ENCODE data around the gene PDGFRB.

PDGFRB gene

DNA sequence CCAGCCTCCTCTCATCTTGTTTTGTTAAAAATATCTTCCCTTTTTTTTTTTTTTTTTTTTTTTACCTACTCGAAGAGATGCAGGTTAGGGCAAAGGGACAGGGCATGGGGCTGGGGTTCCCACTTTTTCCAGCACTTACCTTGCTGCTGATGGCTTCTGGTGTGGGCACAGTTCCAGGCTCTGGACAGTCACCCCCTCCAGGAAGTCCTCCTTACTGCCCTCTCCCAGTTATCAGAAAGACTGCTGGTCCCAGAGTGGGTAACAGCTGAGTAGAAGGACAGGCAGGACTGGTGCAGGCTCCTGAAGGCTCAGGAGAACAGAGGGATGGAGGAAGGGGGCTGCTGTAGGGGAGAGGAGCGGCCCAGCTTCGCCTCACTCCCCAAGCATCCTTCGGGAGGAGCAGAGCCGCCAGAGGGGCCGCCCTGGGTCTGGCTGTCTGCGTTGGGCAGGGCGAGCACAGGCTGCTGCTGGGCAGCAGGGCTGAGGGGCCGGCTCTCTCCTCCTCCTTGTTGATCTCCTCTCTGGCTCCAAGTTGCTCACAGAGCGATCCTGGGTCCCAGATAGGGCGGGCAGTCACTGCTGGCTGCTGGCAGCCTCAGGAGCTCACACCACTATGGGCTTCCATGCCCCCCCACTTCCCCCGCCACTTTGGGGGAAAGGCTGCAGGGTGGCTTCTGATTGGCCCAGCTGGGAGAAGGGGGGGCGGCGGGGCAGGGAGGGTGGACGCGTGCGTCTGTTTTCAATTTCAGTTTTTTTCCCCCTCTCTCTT is at the start of gene PDGFRB:
TSS of gene PDGFRB (minus strand) at position 588 of the 769 bp plus-strand sequence. CDS start 18,798 bp downstream, outside the sequence.
- Histone ChIP-seq H3K4me3 (ENCODE audit: low read length) (peak within 1 kb of the TSS; percentile 36), H3K4me1 (ENCODE audit: control insufficient read depth, low read depth, low read length) (peaks cover 13% of the 10 kb centered on the region), H3K36me3 (ENCODE audit: control insufficient read depth, low read depth, low read length) (no peaks in the 10 kb centered on the region), H3K9ac (ENCODE audit: low read length) (no peak within 1 kb of the TSS), H3K27ac (ENCODE audit: low read length) (no peak within 1 kb of the TSS), H3K9me3 (ENCODE audit: control insufficient read depth, low read depth, low read length) (no peaks in the 10 kb centered on the region), H3K27me3 (ENCODE audit: control insufficient read depth, insufficient read depth, low read length) (peaks cover 8% of the 10 kb centered on the region)

DNA sequence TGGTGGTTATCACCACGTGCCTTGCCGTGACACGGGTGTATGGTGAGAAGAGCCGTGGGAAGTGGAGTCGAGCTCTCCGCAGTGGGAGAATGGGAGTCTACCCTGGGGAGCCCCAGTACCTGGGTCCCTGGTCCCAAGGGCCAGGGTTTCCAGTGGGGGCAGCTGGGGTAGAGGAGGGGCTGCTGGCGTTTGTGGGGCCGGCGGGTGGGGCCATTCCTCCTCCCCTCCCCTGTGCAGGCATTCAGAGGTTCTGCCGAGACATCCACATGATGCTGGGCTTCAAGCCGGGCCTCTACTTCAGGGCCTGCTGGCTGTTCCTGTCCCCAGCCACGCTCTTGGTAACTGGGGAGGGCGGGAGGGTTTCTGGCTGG is 48.9 kb upstream of the PDGFRB start:
- no peak overlapping the region for H3K27ac ChIP-seq (ENCODE audit: low read length)
- no peaks in the 10 kb centered on the region for H3K27me3 ChIP-seq (ENCODE audit: control insufficient read depth, insufficient read depth, low read length)
- no peak overlapping the region for H3K9ac ChIP-seq (ENCODE audit: low read length)
- H3K4me3 ChIP-seq (ENCODE audit: low read length) = no peak overlapping the region
- H3K36me3 ChIP-seq (ENCODE audit: control insufficient read depth, low read depth, low read length) = no peaks in the 10 kb centered on the region
- peaks cover 7% of the 10 kb centered on the region for H3K4me1 ChIP-seq (ENCODE audit: control insufficient read depth, low read depth, low read length)
- H3K9me3 ChIP-seq (ENCODE audit: control insufficient read depth, low read depth, low read length) = no peaks in the 10 kb centered on the region

- H3K27me3 ChIP-seq (ENCODE audit: control insufficient read depth, insufficient read depth, low read length) = no peaks in the 10 kb centered on the region
- H3K9ac ChIP-seq (ENCODE audit: low read length) = no peak overlapping the region
- no peak overlapping the region for H3K4me3 ChIP-seq (ENCODE audit: low read length)
- H3K9me3 ChIP-seq (ENCODE audit: control insufficient read depth, low read depth, low read length) = no peaks in the 10 kb centered on the region
- peaks cover 5% of the 10 kb centered on the region for H3K4me1 ChIP-seq (ENCODE audit: control insufficient read depth, low read depth, low read length)
- H3K36me3 ChIP-seq (ENCODE audit: control insufficient read depth, low read depth, low read length) = no peaks in the 10 kb centered on the region
- H3K27ac ChIP-seq (ENCODE audit: low read length) = no peak overlapping the region
Measured at GRCh38 chr5:150203832-150204589, 48.4 kb upstream of the PDGFRB start.

DNA sequence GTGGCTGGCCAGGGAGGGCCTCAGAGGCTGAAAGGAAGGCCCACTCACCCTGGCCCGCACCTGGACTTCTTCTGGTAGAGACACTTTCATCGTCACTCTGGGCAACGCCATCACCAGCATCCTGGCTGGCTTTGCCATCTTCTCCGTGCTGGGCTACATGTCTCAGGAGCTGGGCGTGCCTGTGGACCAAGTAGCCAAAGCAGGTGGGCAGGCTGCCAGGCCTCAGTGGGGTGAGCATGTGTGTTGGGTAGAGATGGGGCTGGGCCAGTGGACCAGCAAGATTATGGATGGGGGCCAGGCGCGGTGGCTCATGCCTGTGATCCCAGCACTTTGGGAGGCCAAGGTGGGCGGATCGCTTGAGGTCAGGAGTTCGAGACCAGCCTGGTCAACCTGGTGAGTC is 46.9 kb upstream of the PDGFRB start:
- no peak overlapping the region for H3K9ac ChIP-seq (ENCODE audit: low read length)
- no peaks in the 10 kb centered on the region for H3K4me1 ChIP-seq (ENCODE audit: control insufficient read depth, low read depth, low read length)
- H3K27ac ChIP-seq (ENCODE audit: low read length) = no peak overlapping the region
- no peaks in the 10 kb centered on the region for H3K9me3 ChIP-seq (ENCODE audit: control insufficient read depth, low read depth, low read length)
- no peaks in the 10 kb centered on the region for H3K27me3 ChIP-seq (ENCODE audit: control insufficient read depth, insufficient read depth, low read length)
- no peaks in the 10 kb centered on the region for H3K36me3 ChIP-seq (ENCODE audit: control insufficient read depth, low read depth, low read length)
- no peak overlapping the region for H3K4me3 ChIP-seq (ENCODE audit: low read length)

- Histone ChIP-seq H3K4me1 (ENCODE audit: control insufficient read depth, low read depth, low read length) (no peaks in the 10 kb centered on the region), H3K4me3 (ENCODE audit: low read length) (no peak overlapping the region), H3K27ac (ENCODE audit: low read length) (no peak overlapping the region), H3K36me3 (ENCODE audit: control insufficient read depth, low read depth, low read length) (no peaks in the 10 kb centered on the region), H3K9ac (ENCODE audit: low read length) (no peak overlapping the region), H3K9me3 (ENCODE audit: control insufficient read depth, low read depth, low read length) (no peaks in the 10 kb centered on the region), H3K27me3 (ENCODE audit: control insufficient read depth, insufficient read depth, low read length) (peaks cover 2% of the 10 kb centered on the region)
Measured at GRCh38 chr5:150197476-150197875, 41.8 kb upstream of the PDGFRB start.

DNA sequence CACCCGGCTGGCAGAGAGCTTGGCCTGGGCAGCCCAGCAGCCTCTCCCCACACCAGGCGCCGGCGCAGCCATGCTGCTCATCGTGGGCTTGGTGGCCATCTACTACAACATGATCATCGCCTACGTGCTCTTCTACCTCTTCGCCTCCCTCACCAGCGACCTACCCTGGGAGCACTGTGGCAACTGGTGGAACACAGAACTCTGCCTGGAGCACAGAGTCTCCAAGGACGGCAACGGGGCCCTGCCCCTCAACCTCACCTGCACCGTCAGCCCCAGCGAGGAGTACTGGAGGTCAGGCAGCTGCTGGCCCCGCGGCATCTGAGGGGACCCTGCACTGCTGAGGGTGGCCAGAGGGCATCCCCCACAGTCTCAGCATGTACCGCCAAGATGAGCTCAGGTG is 41.3 kb upstream of the PDGFRB start:
- Histone ChIP-seq H3K27me3 (ENCODE audit: control insufficient read depth, insufficient read depth, low read length) (peaks cover 6% of the 10 kb centered on the region), H3K36me3 (ENCODE audit: control insufficient read depth, low read depth, low read length) (no peaks in the 10 kb centered on the region), H3K9ac (ENCODE audit: low read length) (no peak overlapping the region), H3K27ac (ENCODE audit: low read length) (no peak overlapping the region), H3K4me3 (ENCODE audit: low read length) (no peak overlapping the region), H3K9me3 (ENCODE audit: control insufficient read depth, low read depth, low read length) (no peaks in the 10 kb centered on the region), H3K4me1 (ENCODE audit: control insufficient read depth, low read depth, low read length) (no peaks in the 10 kb centered on the region)

GRCh38 chr5:150196514-150196913 is 40.9 kb upstream of the PDGFRB start:
- no peaks in the 10 kb centered on the region for H3K4me1 ChIP-seq (ENCODE audit: control insufficient read depth, low read depth, low read length)

GRCh38 chr5:150195736-150196485 is 40.3 kb upstream of the PDGFRB start:
- Histone ChIP-seq H3K9ac (ENCODE audit: low read length) (no peak overlapping the region), H3K27ac (ENCODE audit: low read length) (no peak overlapping the region), H3K27me3 (ENCODE audit: control insufficient read depth, insufficient read depth, low read length) (peaks cover 17% of the 10 kb centered on the region), H3K36me3 (ENCODE audit: control insufficient read depth, low read depth, low read length) (no peaks in the 10 kb centered on the region), H3K4me1 (ENCODE audit: control insufficient read depth, low read depth, low read length) (no peaks in the 10 kb centered on the region), H3K4me3 (ENCODE audit: low read length) (no peak overlapping the region), H3K9me3 (ENCODE audit: control insufficient read depth, low read depth, low read length) (no peaks in the 10 kb centered on the region)

More at GRCh38 chr5:150196514-150196913, 40.9 kb upstream of the PDGFRB start:
- Histone ChIP-seq H3K36me3 (ENCODE audit: control insufficient read depth, low read depth, low read length) (no peaks in the 10 kb centered on the region), H3K27ac (ENCODE audit: low read length) (no peak overlapping the region), H3K4me3 (ENCODE audit: low read length) (no peak overlapping the region), H3K27me3 (ENCODE audit: control insufficient read depth, insufficient read depth, low read length) (peaks cover 11% of the 10 kb centered on the region), H3K9me3 (ENCODE audit: control insufficient read depth, low read depth, low read length) (no peaks in the 10 kb centered on the region), H3K9ac (ENCODE audit: low read length) (no peak overlapping the region)

DNA sequence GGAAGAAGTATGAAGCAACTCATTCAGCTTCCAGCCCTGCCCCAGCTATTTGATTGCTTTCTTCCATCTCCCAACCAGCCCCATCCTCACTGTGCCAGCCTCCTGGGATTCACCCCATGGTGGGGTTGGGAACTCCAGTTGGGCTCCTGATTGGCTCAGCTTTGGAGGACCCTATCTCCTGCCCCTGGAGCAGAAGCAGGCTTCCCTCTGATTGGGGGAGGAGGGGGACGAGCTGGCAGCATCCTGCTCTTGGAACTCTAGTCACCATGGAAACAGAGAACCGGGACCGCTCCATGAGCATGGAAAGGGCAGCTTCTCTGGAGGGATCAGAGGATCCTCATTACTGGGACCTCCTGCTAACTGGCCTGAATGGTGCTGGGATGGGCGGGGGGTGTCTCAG is 36.8 kb upstream of the PDGFRB start:
- H3K36me3 ChIP-seq (ENCODE audit: control insufficient read depth, low read depth, low read length) = no peaks in the 10 kb centered on the region
- H3K9ac ChIP-seq (ENCODE audit: low read length) = no peak overlapping the region
- H3K27me3 ChIP-seq (ENCODE audit: control insufficient read depth, insufficient read depth, low read length) = peaks cover 52% of the 10 kb centered on the region
- H3K4me3 ChIP-seq (ENCODE audit: low read length) = no peak overlapping the region
- no peak overlapping the region for H3K27ac ChIP-seq (ENCODE audit: low read length)
- H3K4me1 ChIP-seq (ENCODE audit: control insufficient read depth, low read depth, low read length) = no peaks in the 10 kb centered on the region
- H3K9me3 ChIP-seq (ENCODE audit: control insufficient read depth, low read depth, low read length) = no peaks in the 10 kb centered on the region

- H3K9ac ChIP-seq (ENCODE audit: low read length) = no peak overlapping the region
- H3K4me3 ChIP-seq (ENCODE audit: low read length) = no peak overlapping the region
- H3K27ac ChIP-seq (ENCODE audit: low read length) = no peak overlapping the region
- H3K36me3 ChIP-seq (ENCODE audit: control insufficient read depth, low read depth, low read length) = no peaks in the 10 kb centered on the region
- H3K9me3 ChIP-seq (ENCODE audit: control insufficient read depth, low read depth, low read length) = no peaks in the 10 kb centered on the region
- H3K27me3 ChIP-seq (ENCODE audit: control insufficient read depth, insufficient read depth, low read length) = peaks cover 66% of the 10 kb centered on the region
- peaks cover 1% of the 10 kb centered on the region for H3K4me1 ChIP-seq (ENCODE audit: control insufficient read depth, low read depth, low read length)
Measured at GRCh38 chr5:150190987-150191386, 35.3 kb upstream of the PDGFRB start.

DNA sequence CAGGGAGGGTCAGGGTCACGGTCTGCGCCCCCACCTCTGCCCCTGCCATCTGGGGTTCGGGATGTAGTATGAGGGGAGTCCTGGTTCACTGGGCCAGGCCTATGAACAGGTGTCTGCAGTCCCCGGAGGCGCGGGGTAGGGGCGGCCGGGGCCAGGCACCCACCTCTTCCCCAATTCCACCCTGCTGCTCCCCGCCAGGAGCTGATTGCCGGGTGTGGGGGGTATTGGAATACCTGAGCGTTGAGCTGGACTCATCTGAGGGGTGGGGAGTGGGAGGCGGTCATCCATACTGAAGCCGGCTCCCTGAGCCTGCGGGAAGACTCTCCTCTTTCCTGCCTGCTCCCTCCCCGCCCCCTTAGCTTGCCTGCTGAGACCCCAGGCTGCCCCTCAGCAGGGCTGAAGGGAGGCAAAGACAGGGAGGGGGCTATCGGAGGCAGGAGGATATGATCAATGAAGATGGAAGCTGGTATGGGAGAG is 34.9 kb upstream of the PDGFRB start:
- Histone ChIP-seq H3K27me3 (ENCODE audit: control insufficient read depth, insufficient read depth, low read length) (peaks cover 70% of the 10 kb centered on the region), H3K9ac (ENCODE audit: low read length) (no peak overlapping the region), H3K4me1 (ENCODE audit: control insufficient read depth, low read depth, low read length) (peaks cover 6% of the 10 kb centered on the region), H3K36me3 (ENCODE audit: control insufficient read depth, low read depth, low read length) (no peaks in the 10 kb centered on the region), H3K4me3 (ENCODE audit: low read length) (peak overlapping the region; percentile 55), H3K9me3 (ENCODE audit: control insufficient read depth, low read depth, low read length) (no peaks in the 10 kb centered on the region), H3K27ac (ENCODE audit: low read length) (no peak overlapping the region)

All from iPS-18a (cell line).